Natural killer cell (primary cell): ENCODE data around the gene VIPR2. TPM values are rescaled to one million over a fixed set of nuclear protein-coding genes. Genes with fewer than 3 reads are reported as not detected.
"Not testable (repeated sequence)": the region's sequence is repeated elsewhere in the genome, so short reads cannot be mapped to it uniquely, and the experiment has no call there.

Experiments
- ATAC-seq, 3 donors: fragments of 150-1000 bp in 2 of 3; fragments of 200-7000 bp in 1 of 3; cut with Tn5 transposase; 1 replicate in 1 of 3; 2 replicates in 2 of 3; pipeline ENCODE4 v1.10.0; 2021; ENCODE audit warnings: mild to moderate bottlenecking in 2 of 3, moderate library complexity in 2 of 3
- DNase-seq, 2 donors: peaks; one replicate each; pipeline versions ENCODE4 v3.0.0 to v3.0.0-alpha.2; 2013 to 2021; ENCODE audit warnings: mixed read lengths in 1 of 2
- H3K27ac ChIP-seq: one replicate; pipeline ENCODE4 v1.5.1; 2013; ENCODE audit warnings: mild to moderate bottlenecking, low read length
- H3K27me3 ChIP-seq: one replicate; pipeline ENCODE4 v1.6.1; 2013; ENCODE audit warnings: low read length; ENCODE audit not compliant: control insufficient read depth, insufficient read depth
- H3K36me3 ChIP-seq: one replicate; pipeline ENCODE4 v1.6.1; 2013; ENCODE audit warnings: low read length; ENCODE audit not compliant: control insufficient read depth, insufficient read depth
- H3K4me1 ChIP-seq: one replicate; pipeline ENCODE4 v1.6.1; 2013; ENCODE audit warnings: low read length; ENCODE audit not compliant: control insufficient read depth, insufficient read depth
- H3K4me3 ChIP-seq: one replicate; pipeline ENCODE4 v1.5.1; 2013; ENCODE audit warnings: low read length
- H3K9me3 ChIP-seq: one replicate; pipeline ENCODE4 v1.6.1; 2013; ENCODE audit warnings: low read length; ENCODE audit not compliant: control insufficient read depth, insufficient read depth
- H3K27ac Mint-ChIP-seq, 2 donors: one replicate each; pipeline ENCODE4 v1.8.0; 2022; ENCODE audit warnings: mild to moderate bottlenecking in 2 of 2, mixed read lengths in 2 of 2, moderate library complexity in 1 of 2
- H3K27me3 Mint-ChIP-seq, 2 donors: one replicate each; pipeline ENCODE4 v1.8.0; 2022; ENCODE audit warnings: low read depth in 2 of 2, mixed read lengths in 2 of 2
- H3K36me3 Mint-ChIP-seq: one replicate; pipeline ENCODE4 v1.8.0; 2022; ENCODE audit warnings: mixed read lengths
- H3K4me1 Mint-ChIP-seq, 2 donors: one replicate each; pipeline ENCODE4 v1.8.0; 2022; ENCODE audit warnings: mixed read lengths in 2 of 2
- H3K4me3 Mint-ChIP-seq: one replicate; pipeline ENCODE4 v1.8.0; 2022; ENCODE audit warnings: mild to moderate bottlenecking, moderate library complexity, mixed read lengths
- H3K9me3 Mint-ChIP-seq, 2 donors: one replicate each; pipeline ENCODE4 v1.8.0; 2022; ENCODE audit warnings: mixed read lengths in 2 of 2
- WGBS: methylation state at CpG from one replicate; pipeline ENCODE4 v1.1.7; 2013; ENCODE audit warnings: missing lambda C conversion rate; ENCODE audit not compliant: insufficient coverage; 5-methylcytosine and 5-hydroxymethylcytosine counted together
- intact Hi-C: fragments of 100-400 bp; cut with micrococcal nuclease; formaldehyde crosslinking; loops from one replicate; pipeline ENCODE4 v1.14.2; 2022
- total RNA-seq, 4 donors: library from RNA; stranded (reverse); fragments of 120-200 nt in 1 of 4; gene quantifications; one replicate each; pipeline versions ENCODE4 v1.2.3 to v1.2.4, GENCODE V29; 2013 to 2022
- TF ChIP-seq, protein P1 (sequence below): fragments of 200-600 bp; IDR thresholded peaks from one replicate; pipeline ENCODE4 v1.8.0; 2022; ENCODE audit warnings: antibody characterized with exemption

The VIPR2 gene
- total RNA-seq, 3 donors from 2014 or later (not counting 1 experiment from before 2014, with no cell fraction given): 2.2 to 4.9 (median 4.7) TPM

DNA sequence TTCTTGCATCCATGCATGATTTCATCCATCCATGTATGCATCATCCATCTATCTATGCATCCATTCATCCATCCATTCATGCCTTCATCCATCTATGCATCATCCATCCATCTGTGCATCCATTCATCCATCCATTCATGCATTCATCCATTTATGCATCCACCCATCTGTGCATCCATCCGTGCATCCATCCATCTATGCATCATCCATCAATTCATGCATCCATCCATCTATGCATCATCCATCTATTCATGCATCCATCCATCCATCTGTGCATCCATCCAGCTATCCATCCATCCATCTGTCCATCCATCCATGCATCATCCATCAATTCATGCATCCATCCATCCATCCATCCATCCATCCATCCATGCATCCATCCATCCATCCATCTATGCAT is 157.0 kb downstream of the VIPR2 start:
- Mint-ChIP-seq H3K27me3 (peaks cover 0 to 22% of the 10 kb centered on the region in 2 donors), H3K4me1 (peaks cover under 1 to 1% of the 10 kb centered on the region in 2 donors), H3K36me3 (no peaks in the 10 kb centered on the region), H3K4me3 (no peak overlapping the region), H3K9me3 (peaks cover 0 to 5% of the 10 kb centered on the region in 2 donors), H3K27ac (no peak overlapping the region)
- 0% methylated on average over 1 of the region's 1 CpG for WGBS
- no peak overlapping the region for H3K4me3 ChIP-seq
- TF ChIP-seq, protein P1, sequence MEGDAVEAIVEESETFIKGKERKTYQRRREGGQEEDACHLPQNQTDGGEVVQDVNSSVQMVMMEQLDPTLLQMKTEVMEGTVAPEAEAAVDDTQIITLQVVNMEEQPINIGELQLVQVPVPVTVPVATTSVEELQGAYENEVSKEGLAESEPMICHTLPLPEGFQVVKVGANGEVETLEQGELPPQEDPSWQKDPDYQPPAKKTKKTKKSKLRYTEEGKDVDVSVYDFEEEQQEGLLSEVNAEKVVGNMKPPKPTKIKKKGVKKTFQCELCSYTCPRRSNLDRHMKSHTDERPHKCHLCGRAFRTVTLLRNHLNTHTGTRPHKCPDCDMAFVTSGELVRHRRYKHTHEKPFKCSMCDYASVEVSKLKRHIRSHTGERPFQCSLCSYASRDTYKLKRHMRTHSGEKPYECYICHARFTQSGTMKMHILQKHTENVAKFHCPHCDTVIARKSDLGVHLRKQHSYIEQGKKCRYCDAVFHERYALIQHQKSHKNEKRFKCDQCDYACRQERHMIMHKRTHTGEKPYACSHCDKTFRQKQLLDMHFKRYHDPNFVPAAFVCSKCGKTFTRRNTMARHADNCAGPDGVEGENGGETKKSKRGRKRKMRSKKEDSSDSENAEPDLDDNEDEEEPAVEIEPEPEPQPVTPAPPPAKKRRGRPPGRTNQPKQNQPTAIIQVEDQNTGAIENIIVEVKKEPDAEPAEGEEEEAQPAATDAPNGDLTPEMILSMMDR: no peak
- ATAC-seq (no peak), DNase-seq (no peak)
- peaks cover under 1% of the 10 kb centered on the region for H3K4me1 ChIP-seq
- no peak overlapping the region for H3K27ac ChIP-seq
- H3K9me3 ChIP-seq: peaks cover 16% of the 10 kb centered on the region
- H3K36me3 ChIP-seq: no peaks in the 10 kb centered on the region
- H3K27me3 ChIP-seq: no peaks in the 10 kb centered on the region
- intact Hi-C loops: no loop called here

DNA sequence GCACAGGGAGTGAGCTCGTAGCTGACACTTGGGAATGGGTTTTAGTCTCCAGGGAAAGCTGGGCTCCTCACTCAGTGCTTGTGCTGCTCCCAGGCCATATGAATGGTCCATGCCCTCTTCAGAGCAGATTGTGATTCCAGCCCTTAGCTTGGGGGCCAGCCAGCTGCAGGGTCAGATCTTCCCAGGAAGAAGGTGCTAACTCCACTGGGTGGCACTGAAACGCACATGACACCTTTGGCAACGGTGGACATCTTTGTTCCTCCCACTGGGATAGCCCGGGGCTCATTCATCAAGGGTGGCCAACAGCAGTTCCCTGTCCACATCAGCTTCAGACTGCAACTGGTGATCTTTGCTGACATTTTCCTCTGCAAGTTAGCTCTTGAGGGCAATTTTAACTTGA is 159.1 kb downstream of the VIPR2 start:
- H3K9me3 Mint-ChIP-seq: peaks cover 0 to 5% of the 10 kb centered on the region in 2 donors
- no peaks in the 10 kb centered on the region for H3K36me3 Mint-ChIP-seq
- ATAC-seq (no peak), DNase-seq (no peak)
- TF ChIP-seq, protein P1: no peak
- Histone ChIP-seq H3K27me3 (no peaks in the 10 kb centered on the region), H3K4me1 (no peaks in the 10 kb centered on the region), H3K36me3 (no peaks in the 10 kb centered on the region), H3K27ac (no peak overlapping the region), H3K9me3 (peaks cover 34% of the 10 kb centered on the region), H3K4me3 (no peak overlapping the region)
- no peaks in the 10 kb centered on the region for H3K4me1 Mint-ChIP-seq
- intact Hi-C loops: no loop called here
- H3K27me3 Mint-ChIP-seq: peaks cover 0 to 14% of the 10 kb centered on the region in 2 donors
- 74% methylated on average over 4 of the region's 4 CpGs for WGBS
- no peak overlapping the region for H3K4me3 Mint-ChIP-seq
- no peak overlapping the region for H3K27ac Mint-ChIP-seq

DNA sequence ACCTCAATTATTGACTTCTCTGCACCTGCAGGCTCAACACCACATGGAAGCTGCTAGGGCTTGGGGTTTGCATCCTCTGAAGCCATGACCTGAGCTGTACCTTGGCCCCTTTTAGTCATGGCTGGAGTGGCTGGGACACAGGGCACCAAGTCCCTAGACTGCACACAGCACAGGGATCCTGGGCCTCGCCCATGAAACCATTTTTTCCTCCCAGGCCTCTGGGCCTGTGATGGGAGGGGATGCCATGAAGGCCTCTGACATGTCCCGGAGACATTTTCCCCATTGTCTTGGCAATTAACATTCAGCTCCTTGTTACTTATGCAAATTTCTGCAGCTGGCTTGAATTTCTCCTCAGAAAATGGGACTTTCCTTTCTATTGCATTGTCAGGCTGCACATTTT is 160.7 kb downstream of the VIPR2 start:
- H3K27me3 ChIP-seq, DNase-seq, H3K4me3 ChIP-seq, H3K9me3 Mint-ChIP-seq, H3K4me1 Mint-ChIP-seq, H3K27me3 Mint-ChIP-seq, H3K36me3 Mint-ChIP-seq, H3K36me3 ChIP-seq, H3K4me1 ChIP-seq, ATAC-seq, H3K27ac Mint-ChIP-seq, H3K27ac ChIP-seq, intact Hi-C loops, H3K4me3 Mint-ChIP-seq: not testable (repeated sequence)
- 75% methylated on average over 2 of the region's 2 CpGs for WGBS
- peaks cover 34% of the 10 kb centered on the region for H3K9me3 ChIP-seq

DNA sequence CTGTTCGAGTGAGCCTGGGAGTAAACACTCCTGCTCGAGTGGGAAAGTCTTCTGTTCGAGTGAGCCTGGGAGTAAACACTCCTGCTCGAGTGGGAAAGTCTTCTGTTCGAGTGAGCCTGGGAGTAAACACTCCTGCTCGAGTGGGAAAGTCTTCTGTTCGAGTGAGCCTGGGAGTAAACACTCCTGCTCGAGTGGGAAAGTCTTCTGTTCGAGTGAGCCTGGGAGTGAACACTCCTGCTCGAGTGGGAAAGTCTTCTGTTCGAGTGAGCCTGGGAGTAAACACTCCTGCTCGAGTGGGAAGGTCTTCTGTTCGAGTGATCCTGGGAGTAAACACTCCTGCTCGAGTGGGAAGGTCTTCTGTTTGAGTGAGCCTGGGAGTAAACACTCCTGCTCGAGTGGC is 162.6 kb downstream of the VIPR2 start:
- H3K4me1 ChIP-seq, H3K27me3 ChIP-seq, intact Hi-C loops, H3K27ac ChIP-seq, H3K9me3 Mint-ChIP-seq, ATAC-seq, H3K27ac Mint-ChIP-seq, H3K36me3 Mint-ChIP-seq, H3K27me3 Mint-ChIP-seq, H3K4me3 Mint-ChIP-seq, H3K4me1 Mint-ChIP-seq, DNase-seq, H3K36me3 ChIP-seq, H3K4me3 ChIP-seq: not testable (repeated sequence)
- WGBS: 90% methylated on average over 9 of the region's 15 CpGs
- H3K9me3 ChIP-seq: peaks cover 34% of the 10 kb centered on the region
